GM13977 (cell line): ENCODE data around the gene SERTAD3.
A peak's percentile ranks its signal among the peaks of the same experiment; 100 is the strongest.
"Not testable (repeated sequence)": the region's sequence is repeated elsewhere in the genome, so short reads cannot be mapped to it uniquely, and the experiment has no call there.

Experiments
- DNase-seq: peaks from one replicate; pipeline ENCODE4 v3.0.0; 2012; ENCODE audit warnings: low spot score
- in situ Hi-C: fragments of 300-500 bp; cut with MboI; formaldehyde crosslinking; loops from one replicate; pipeline ENCODE4 v1.12.0; 2022; ENCODE audit warnings: low sequenced_read_pairs, low pct_unique_long_range_greater_than_20kb, mixed read lengths, inconsistent platforms; ENCODE audit not compliant: unreplicated experiment
- TF ChIP-seq, protein P1 (sequence below): IDR thresholded peaks from 2 replicates; pipeline ENCODE4 v1.5.1; 2012; ENCODE audit warnings: mild to moderate bottlenecking, control low read depth; ENCODE audit not compliant: insufficient read depth; ENCODE audit errors: extremely low read depth, missing control alignments

The SERTAD3 gene, protein sequence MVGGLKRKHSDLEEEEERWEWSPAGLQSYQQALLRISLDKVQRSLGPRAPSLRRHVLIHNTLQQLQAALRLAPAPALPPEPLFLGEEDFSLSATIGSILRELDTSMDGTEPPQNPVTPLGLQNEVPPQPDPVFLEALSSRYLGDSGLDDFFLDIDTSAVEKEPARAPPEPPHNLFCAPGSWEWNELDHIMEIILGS

DNA sequence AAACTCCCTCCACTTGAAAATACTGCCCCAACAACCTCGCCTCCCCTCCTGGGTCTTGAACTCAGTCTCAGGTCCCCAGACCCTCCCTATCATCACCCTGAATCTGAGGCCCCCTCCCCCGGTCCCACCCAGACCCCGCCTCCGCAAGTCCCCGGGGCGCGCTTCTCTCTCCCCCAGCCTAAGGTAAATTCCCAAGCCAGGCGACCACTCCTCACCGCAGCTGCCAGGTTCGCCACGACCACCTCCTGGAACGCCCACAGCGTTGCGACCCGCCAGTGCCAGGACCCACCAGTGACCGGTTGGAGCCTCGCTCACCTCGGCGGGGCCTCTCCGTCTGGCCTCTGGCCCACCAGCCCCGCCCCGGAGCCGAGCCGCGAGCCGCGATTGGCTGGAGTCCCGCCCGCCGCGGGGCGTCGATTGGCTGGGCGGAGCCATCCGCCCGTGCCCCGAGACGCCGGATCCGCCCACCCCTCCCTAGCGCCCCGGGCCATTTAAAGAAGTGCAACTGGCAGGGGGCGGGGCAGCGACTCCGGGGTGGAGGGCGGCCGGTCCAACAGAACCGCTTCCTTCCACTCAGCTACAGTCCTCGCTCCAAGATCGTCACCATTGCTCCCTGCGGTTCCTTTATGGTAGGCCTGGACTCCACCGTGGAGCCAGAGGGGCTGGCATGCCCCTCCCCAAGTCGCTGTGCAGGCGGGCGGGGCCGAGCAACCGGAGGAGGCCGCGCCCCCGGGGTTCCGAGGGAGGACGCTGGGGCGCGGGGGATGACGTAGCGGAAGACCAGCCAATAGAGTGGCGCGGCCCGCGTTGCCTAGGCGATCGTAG is at the start of gene SERTAD3:
Gene SERTAD3, minus strand, starts transcription at position 336 of the 825 bp plus-strand sequence. CDS start 2,255 bp downstream, outside the sequence.
- DNase-seq: peak; percentile 98
- TF ChIP-seq, protein P1, sequence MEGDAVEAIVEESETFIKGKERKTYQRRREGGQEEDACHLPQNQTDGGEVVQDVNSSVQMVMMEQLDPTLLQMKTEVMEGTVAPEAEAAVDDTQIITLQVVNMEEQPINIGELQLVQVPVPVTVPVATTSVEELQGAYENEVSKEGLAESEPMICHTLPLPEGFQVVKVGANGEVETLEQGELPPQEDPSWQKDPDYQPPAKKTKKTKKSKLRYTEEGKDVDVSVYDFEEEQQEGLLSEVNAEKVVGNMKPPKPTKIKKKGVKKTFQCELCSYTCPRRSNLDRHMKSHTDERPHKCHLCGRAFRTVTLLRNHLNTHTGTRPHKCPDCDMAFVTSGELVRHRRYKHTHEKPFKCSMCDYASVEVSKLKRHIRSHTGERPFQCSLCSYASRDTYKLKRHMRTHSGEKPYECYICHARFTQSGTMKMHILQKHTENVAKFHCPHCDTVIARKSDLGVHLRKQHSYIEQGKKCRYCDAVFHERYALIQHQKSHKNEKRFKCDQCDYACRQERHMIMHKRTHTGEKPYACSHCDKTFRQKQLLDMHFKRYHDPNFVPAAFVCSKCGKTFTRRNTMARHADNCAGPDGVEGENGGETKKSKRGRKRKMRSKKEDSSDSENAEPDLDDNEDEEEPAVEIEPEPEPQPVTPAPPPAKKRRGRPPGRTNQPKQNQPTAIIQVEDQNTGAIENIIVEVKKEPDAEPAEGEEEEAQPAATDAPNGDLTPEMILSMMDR: no peak
- in situ Hi-C loops: no loop called here

DNA sequence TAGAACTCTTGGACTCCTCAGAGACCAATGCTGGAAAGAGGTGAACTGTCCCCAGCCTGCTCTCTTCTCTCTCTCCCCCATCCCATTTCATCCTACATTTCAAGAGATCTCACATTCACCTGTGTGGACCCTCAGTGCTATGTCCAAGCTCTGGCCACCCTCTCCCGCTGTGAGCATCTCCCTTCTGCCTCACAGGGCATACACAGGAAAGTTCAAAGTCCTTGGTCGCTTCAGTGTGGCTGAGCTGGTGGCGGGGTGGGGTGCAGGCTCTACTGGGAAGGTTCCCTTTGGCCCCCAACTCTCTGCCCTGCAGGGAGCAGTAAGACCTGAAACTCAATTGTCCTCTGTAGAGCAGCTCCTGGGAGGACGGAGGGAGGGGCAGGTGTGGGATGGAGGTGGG is 49.6 kb upstream of the SERTAD3 start:
- in situ Hi-C loops: no loop called here
- TF ChIP-seq, protein P1: no peak
- no peak for DNase-seq

DNA sequence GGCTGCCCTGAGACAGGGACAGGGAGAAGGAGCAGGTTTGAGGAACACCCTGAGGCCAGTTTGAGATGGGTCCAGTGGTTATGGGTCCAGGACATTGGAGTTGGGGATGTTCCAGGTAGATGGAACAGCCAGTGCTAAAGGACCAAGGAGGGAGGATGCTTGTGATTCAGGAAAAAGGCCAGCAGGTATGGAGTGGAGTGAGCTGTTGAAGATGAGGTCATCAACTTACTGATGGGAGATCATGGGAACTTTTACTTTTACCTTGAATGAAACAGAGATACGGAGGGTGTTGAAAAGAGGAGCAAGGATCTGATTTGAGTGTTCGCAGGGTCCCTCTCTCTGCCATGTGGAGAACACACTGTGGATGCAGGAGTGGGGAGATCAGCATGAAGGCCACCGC is 48.1 kb upstream of the SERTAD3 start:
- TF ChIP-seq, protein P1: no peak
- no peak for DNase-seq
- in situ Hi-C loops: no loop called here

GRCh38 chr19:40489882-40490230 is 45.7 kb upstream of the SERTAD3 start:
- in situ Hi-C loops: no loop called here
- TF ChIP-seq, protein P1: no peak

GRCh38 chr19:40486017-40486416 is 41.9 kb upstream of the SERTAD3 start:
- TF ChIP-seq, protein P1: no peak
- DNase-seq: no peak
- in situ Hi-C loops: no loop called here

More at GRCh38 chr19:40489882-40490230, 45.7 kb upstream of the SERTAD3 start:
- no peak for DNase-seq

GRCh38 chr19:40475878-40476644 is 31.9 kb upstream of the SERTAD3 start:
- in situ Hi-C loops, DNase-seq: not testable (repeated sequence)
